Measurements from ENCODE around the gene SCCPDH. TPM values are rescaled to one million over a fixed set of nuclear protein-coding genes. Genes with fewer than 3 reads are reported as not detected.

Gene SCCPDH
- total RNA-seq, 6 experiments from 2014 or later, result 21.3 to 27.2 (median 25.6) TPM

- H3K27ac Mint-ChIP-seq, result no peak overlapping the region
These were observed 73.4 kb downstream of the SCCPDH start for GRCh38 chr1:246797597-246797996.

GRCh38 chr1:246798107-246798506 lies 73.9 kb downstream of the SCCPDH start:
- TF ChIP-seq CTCF (IDR thresholded peaks at IDR 0.05), result no peak
- H3K27me3 Mint-ChIP-seq (ENCODE audit: insufficient read depth), result peaks cover 7% of the 10 kb centered on the region
- H3K9me3 Mint-ChIP-seq, result peaks cover 3% of the 10 kb centered on the region; the same call in 1 of the 2 replicates
- H3K27ac Mint-ChIP-seq, result no peak overlapping the region
- H3K36me3 Mint-ChIP-seq (ENCODE audit: low read depth), result peaks cover 5% of the 10 kb centered on the region; the same call in 1 of the 2 replicates
- no peak overlapping the region for H3K4me3 Mint-ChIP-seq
- peaks cover 19% of the 10 kb centered on the region for H3K4me1 Mint-ChIP-seq (ENCODE audit: low read depth)
- DNase-seq, result no peak

More at GRCh38 chr1:246797597-246797996, 73.4 kb downstream of the SCCPDH start:
- DNase-seq, result no peak
- Mint-ChIP-seq H3K36me3 (ENCODE audit: low read depth) (peaks cover 4% of the 10 kb centered on the region; the same call in 1 of the 2 replicates), H3K27me3 (ENCODE audit: insufficient read depth) (peaks cover 7% of the 10 kb centered on the region), H3K4me1 (ENCODE audit: low read depth) (peaks cover 19% of the 10 kb centered on the region), H3K4me3 (no peak overlapping the region), H3K9me3 (no peaks in the 10 kb centered on the region; the same call in 1 of the 2 replicates)
- TF ChIP-seq CTCF (IDR thresholded peaks at IDR 0.05), result no peak

- TF ChIP-seq CTCF (IDR thresholded peaks at IDR 0.05), result no peak
- Mint-ChIP-seq H3K36me3 (ENCODE audit: low read depth) (peaks cover 5% of the 10 kb centered on the region; the same call in 1 of the 2 replicates), H3K9me3 (peaks cover 4% of the 10 kb centered on the region; the same call in 1 of the 2 replicates), H3K4me1 (ENCODE audit: low read depth) (peaks cover 15% of the 10 kb centered on the region), H3K27ac (no peak overlapping the region), H3K4me3 (no peak overlapping the region), H3K27me3 (ENCODE audit: insufficient read depth) (peaks cover 7% of the 10 kb centered on the region)
- no peak for DNase-seq
These were observed 74.6 kb downstream of the SCCPDH start for GRCh38 chr1:246798606-246799496.

GRCh38 chr1:246800356-246800755 lies 76.1 kb downstream of the SCCPDH start:
- Mint-ChIP-seq H3K27me3 (ENCODE audit: insufficient read depth) (peaks cover 7% of the 10 kb centered on the region), H3K36me3 (ENCODE audit: low read depth) (peaks cover 5% of the 10 kb centered on the region; the same call in 1 of the 2 replicates), H3K9me3 (peaks cover 4% of the 10 kb centered on the region; the same call in 1 of the 2 replicates), H3K27ac (no peak overlapping the region), H3K4me1 (ENCODE audit: low read depth) (peaks cover 3% of the 10 kb centered on the region; the same call in 1 of the 2 replicates), H3K4me3 (no peak overlapping the region)
- DNase-seq, result no peak
- TF ChIP-seq CTCF (IDR thresholded peaks at IDR 0.05), result no peak

GRCh38 chr1:246800756-246801155 lies 76.5 kb downstream of the SCCPDH start:
- H3K4me1 Mint-ChIP-seq (ENCODE audit: low read depth), result no peaks in the 10 kb centered on the region
- H3K27ac Mint-ChIP-seq, result no peak overlapping the region
- DNase-seq, result no peak
- H3K27me3 Mint-ChIP-seq (ENCODE audit: insufficient read depth), result peaks cover 7% of the 10 kb centered on the region
- H3K4me3 Mint-ChIP-seq, result no peak overlapping the region
- TF ChIP-seq CTCF (IDR thresholded peaks at IDR 0.05), result no peak
- H3K9me3 Mint-ChIP-seq, result peaks cover 4% of the 10 kb centered on the region; the same call in 1 of the 2 replicates
- peaks cover 5% of the 10 kb centered on the region; the same call in 1 of the 2 replicates for H3K36me3 Mint-ChIP-seq (ENCODE audit: low read depth)
